ENCODE data around the gene HIGD1A.
A peak's percentile ranks its signal among the peaks of the same experiment; 100 is the strongest.

GRCh38 chr3:42819351-42819965 is 15.2 kb upstream of the HIGD1A start:
- no peak for TF ChIP-seq CHD2 (IDR thresholded peaks at IDR 0.05; ENCODE audit: low read length, partially characterized antibody)
- no peak for TF ChIP-seq FOXJ3 (CRISPR knock-in tag; IDR thresholded peaks at IDR 0.05)
- TF ChIP-seq TAF1 (IDR thresholded peaks at IDR 0.05; ENCODE audit: borderline replicate concordance, low read depth, low read length), result no peak
- TF ChIP-seq, protein P1, sequence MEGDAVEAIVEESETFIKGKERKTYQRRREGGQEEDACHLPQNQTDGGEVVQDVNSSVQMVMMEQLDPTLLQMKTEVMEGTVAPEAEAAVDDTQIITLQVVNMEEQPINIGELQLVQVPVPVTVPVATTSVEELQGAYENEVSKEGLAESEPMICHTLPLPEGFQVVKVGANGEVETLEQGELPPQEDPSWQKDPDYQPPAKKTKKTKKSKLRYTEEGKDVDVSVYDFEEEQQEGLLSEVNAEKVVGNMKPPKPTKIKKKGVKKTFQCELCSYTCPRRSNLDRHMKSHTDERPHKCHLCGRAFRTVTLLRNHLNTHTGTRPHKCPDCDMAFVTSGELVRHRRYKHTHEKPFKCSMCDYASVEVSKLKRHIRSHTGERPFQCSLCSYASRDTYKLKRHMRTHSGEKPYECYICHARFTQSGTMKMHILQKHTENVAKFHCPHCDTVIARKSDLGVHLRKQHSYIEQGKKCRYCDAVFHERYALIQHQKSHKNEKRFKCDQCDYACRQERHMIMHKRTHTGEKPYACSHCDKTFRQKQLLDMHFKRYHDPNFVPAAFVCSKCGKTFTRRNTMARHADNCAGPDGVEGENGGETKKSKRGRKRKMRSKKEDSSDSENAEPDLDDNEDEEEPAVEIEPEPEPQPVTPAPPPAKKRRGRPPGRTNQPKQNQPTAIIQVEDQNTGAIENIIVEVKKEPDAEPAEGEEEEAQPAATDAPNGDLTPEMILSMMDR (IDR thresholded peaks at IDR 0.05), result peak; percentile 28; the same call in 1 of the 2 replicates
- no peak for TF ChIP-seq EP300 (IDR thresholded peaks at IDR 0.05; ENCODE audit: borderline replicate concordance in 1 of 2, low read depth in 1 of 2, low read length in 1 of 2)
- no peak for TF ChIP-seq EZH2phosphoT487 (IDR thresholded peaks at IDR 0.05; ENCODE audit: borderline replicate concordance, low read depth)
- TF ChIP-seq RAD21 (IDR thresholded peaks at IDR 0.05; ENCODE audit: low read length), result no peak
- no peak for TF ChIP-seq TCF12 (IDR thresholded peaks at IDR 0.05)
- TF ChIP-seq POLR2AphosphoS5 (IDR thresholded peaks at IDR 0.05; ENCODE audit: low read depth, low read length), result no peak
- TF ChIP-seq, protein P2, sequence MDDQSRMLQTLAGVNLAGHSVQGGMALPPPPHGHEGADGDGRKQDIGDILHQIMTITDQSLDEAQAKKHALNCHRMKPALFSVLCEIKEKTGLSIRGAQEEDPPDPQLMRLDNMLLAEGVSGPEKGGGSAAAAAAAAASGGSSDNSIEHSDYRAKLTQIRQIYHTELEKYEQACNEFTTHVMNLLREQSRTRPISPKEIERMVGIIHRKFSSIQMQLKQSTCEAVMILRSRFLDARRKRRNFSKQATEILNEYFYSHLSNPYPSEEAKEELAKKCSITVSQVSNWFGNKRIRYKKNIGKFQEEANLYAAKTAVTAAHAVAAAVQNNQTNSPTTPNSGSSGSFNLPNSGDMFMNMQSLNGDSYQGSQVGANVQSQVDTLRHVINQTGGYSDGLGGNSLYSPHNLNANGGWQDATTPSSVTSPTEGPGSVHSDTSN (IDR thresholded peaks at IDR 0.05), result no peak
- TF ChIP-seq, protein P3, sequence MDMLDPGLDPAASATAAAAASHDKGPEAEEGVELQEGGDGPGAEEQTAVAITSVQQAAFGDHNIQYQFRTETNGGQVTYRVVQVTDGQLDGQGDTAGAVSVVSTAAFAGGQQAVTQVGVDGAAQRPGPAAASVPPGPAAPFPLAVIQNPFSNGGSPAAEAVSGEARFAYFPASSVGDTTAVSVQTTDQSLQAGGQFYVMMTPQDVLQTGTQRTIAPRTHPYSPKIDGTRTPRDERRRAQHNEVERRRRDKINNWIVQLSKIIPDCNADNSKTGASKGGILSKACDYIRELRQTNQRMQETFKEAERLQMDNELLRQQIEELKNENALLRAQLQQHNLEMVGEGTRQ (IDR thresholded peaks at IDR 0.05; ENCODE audit: borderline replicate concordance, low read depth, low read length), result no peak
- no peak for TF ChIP-seq JUND (IDR thresholded peaks at IDR 0.05)

All from SK-N-SH (cell line).